GM23338 (cell line): ENCODE data around the gene SIM1.

Experiments used
- TF ChIP-seq, protein P1 (sequence below): IDR thresholded peaks from one replicate; pipeline ENCODE4 v1.6.1; 2018; ENCODE audit warnings: antibody characterized with exemption; ENCODE audit not compliant: unreplicated experiment
- TF ChIP-seq, protein P2 (sequence below), 2 experiments: fragments of 200-600 bp in 1 of 2; sonication (generic) in 1 of 2; conservative IDR thresholded peaks; 2 replicates each; pipeline versions ENCODE4 v1.5.1 to v1.6.1; 2016 to 2017; ENCODE audit warnings: antibody characterized with exemption in 2 of 2, low read depth in 2 of 2, mild to moderate bottlenecking in 2 of 2, moderate library complexity in 1 of 2

DNA sequence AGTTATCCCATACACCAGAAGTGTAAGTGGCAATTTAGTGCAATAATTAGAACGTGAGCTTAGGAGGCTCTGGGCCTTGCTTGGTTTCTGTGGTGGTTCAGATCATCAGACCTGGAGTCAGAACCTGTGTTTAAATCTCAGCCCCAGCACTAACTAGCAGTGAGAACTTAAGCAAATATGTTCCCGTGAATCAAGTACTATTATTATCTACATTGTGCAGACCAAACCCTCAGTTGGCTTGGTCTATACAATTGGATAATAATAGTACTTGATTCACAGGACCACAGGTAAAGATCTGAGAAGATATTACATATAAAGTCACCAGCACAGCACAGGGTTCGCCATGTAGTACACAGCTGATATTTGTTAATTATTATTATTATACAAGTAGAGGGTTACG is 93.1 kb downstream of the SIM1 start:
- TF ChIP-seq, protein P1, sequence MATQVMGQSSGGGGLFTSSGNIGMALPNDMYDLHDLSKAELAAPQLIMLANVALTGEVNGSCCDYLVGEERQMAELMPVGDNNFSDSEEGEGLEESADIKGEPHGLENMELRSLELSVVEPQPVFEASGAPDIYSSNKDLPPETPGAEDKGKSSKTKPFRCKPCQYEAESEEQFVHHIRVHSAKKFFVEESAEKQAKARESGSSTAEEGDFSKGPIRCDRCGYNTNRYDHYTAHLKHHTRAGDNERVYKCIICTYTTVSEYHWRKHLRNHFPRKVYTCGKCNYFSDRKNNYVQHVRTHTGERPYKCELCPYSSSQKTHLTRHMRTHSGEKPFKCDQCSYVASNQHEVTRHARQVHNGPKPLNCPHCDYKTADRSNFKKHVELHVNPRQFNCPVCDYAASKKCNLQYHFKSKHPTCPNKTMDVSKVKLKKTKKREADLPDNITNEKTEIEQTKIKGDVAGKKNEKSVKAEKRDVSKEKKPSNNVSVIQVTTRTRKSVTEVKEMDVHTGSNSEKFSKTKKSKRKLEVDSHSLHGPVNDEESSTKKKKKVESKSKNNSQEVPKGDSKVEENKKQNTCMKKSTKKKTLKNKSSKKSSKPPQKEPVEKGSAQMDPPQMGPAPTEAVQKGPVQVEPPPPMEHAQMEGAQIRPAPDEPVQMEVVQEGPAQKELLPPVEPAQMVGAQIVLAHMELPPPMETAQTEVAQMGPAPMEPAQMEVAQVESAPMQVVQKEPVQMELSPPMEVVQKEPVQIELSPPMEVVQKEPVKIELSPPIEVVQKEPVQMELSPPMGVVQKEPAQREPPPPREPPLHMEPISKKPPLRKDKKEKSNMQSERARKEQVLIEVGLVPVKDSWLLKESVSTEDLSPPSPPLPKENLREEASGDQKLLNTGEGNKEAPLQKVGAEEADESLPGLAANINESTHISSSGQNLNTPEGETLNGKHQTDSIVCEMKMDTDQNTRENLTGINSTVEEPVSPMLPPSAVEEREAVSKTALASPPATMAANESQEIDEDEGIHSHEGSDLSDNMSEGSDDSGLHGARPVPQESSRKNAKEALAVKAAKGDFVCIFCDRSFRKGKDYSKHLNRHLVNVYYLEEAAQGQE, result no peak
- TF ChIP-seq, protein P2, sequence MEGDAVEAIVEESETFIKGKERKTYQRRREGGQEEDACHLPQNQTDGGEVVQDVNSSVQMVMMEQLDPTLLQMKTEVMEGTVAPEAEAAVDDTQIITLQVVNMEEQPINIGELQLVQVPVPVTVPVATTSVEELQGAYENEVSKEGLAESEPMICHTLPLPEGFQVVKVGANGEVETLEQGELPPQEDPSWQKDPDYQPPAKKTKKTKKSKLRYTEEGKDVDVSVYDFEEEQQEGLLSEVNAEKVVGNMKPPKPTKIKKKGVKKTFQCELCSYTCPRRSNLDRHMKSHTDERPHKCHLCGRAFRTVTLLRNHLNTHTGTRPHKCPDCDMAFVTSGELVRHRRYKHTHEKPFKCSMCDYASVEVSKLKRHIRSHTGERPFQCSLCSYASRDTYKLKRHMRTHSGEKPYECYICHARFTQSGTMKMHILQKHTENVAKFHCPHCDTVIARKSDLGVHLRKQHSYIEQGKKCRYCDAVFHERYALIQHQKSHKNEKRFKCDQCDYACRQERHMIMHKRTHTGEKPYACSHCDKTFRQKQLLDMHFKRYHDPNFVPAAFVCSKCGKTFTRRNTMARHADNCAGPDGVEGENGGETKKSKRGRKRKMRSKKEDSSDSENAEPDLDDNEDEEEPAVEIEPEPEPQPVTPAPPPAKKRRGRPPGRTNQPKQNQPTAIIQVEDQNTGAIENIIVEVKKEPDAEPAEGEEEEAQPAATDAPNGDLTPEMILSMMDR (conservative IDR thresholded peaks at IDR 0.05; ENCODE audit: low read depth in 2 of 2), result no peak
